Osteocyte (in vitro differentiated cells): ENCODE measurements around the gene TNN. TPM values are rescaled to one million over a fixed set of nuclear protein-coding genes. Genes with fewer than 3 reads are reported as not detected.

Experiments
- DNase-seq: peaks from one replicate; pipeline ENCODE4 v3.0.0; 2021; ENCODE audit warnings: mixed read lengths; ENCODE audit not compliant: unreplicated experiment; ENCODE audit errors: extremely low spot score
- H3K27ac Mint-ChIP-seq: one replicate; pipeline ENCODE4 v1.8.0; 2021; ENCODE audit warnings: mild to moderate bottlenecking, mixed read lengths; ENCODE audit not compliant: unreplicated experiment
- H3K27me3 Mint-ChIP-seq: one replicate; pipeline ENCODE4 v1.8.0; 2021; ENCODE audit warnings: mixed read lengths; ENCODE audit not compliant: unreplicated experiment
- H3K36me3 Mint-ChIP-seq: one replicate; pipeline ENCODE4 v1.8.0; 2021; ENCODE audit warnings: mixed read lengths; ENCODE audit not compliant: unreplicated experiment
- H3K4me1 Mint-ChIP-seq: one replicate; pipeline ENCODE4 v1.8.0; 2021; ENCODE audit warnings: mixed read lengths; ENCODE audit not compliant: unreplicated experiment
- H3K4me3 Mint-ChIP-seq: one replicate; pipeline ENCODE4 v1.8.0; 2021; ENCODE audit warnings: mild to moderate bottlenecking, moderate library complexity, mixed read lengths; ENCODE audit not compliant: unreplicated experiment
- H3K9me3 Mint-ChIP-seq: one replicate; pipeline ENCODE4 v1.8.0; 2021; ENCODE audit warnings: mixed read lengths; ENCODE audit not compliant: unreplicated experiment
- CTCF ChIP-seq: fragments of 200-600 bp; sonication (generic); IDR thresholded peaks from 2 replicates; pipeline ENCODE4 v1.5.0; 2021; ENCODE audit warnings: antibody characterized with exemption, mild to moderate bottlenecking, moderate library complexity
- total RNA-seq: library from RNA; stranded (reverse); gene quantifications from 2 replicates; pipeline ENCODE4 v1.2.1, GENCODE V29; 2021

TNN gene
- total RNA-seq, 1 donor from 2014 or later: not detected

- H3K9me3 Mint-ChIP-seq: no peaks in the 10 kb centered on the region
- no peak overlapping the region for H3K27ac Mint-ChIP-seq
- no peak for TF ChIP-seq CTCF
- no peaks in the 10 kb centered on the region for H3K36me3 Mint-ChIP-seq
- no peak overlapping the region for H3K4me3 Mint-ChIP-seq
- no peak for DNase-seq
- no peaks in the 10 kb centered on the region for H3K27me3 Mint-ChIP-seq
- H3K4me1 Mint-ChIP-seq: no peaks in the 10 kb centered on the region
These were observed 100.2 kb downstream of the TNN start for GRCh38 chr1:175167861-175168260.

- DNase-seq: no peak
- no peak overlapping the region for H3K4me3 Mint-ChIP-seq
- no peaks in the 10 kb centered on the region for H3K4me1 Mint-ChIP-seq
- no peak overlapping the region for H3K27ac Mint-ChIP-seq
- TF ChIP-seq CTCF: no peak
- no peaks in the 10 kb centered on the region for H3K36me3 Mint-ChIP-seq
- no peaks in the 10 kb centered on the region for H3K27me3 Mint-ChIP-seq
- H3K9me3 Mint-ChIP-seq: no peaks in the 10 kb centered on the region
These were observed 101.1 kb downstream of the TNN start for GRCh38 chr1:175168782-175169181.

- TF ChIP-seq CTCF: no peak
- Mint-ChIP-seq H3K27me3 (no peaks in the 10 kb centered on the region), H3K27ac (no peak overlapping the region), H3K9me3 (no peaks in the 10 kb centered on the region), H3K4me1 (no peaks in the 10 kb centered on the region), H3K4me3 (no peak overlapping the region), H3K36me3 (no peaks in the 10 kb centered on the region)
- DNase-seq: no peak
These were observed 101.8 kb downstream of the TNN start for GRCh38 chr1:175169286-175170018.

- H3K27me3 Mint-ChIP-seq: no peaks in the 10 kb centered on the region
- no peak overlapping the region for H3K27ac Mint-ChIP-seq
- DNase-seq: no peak
- no peak for TF ChIP-seq CTCF
- H3K9me3 Mint-ChIP-seq: no peaks in the 10 kb centered on the region
- no peak overlapping the region for H3K4me3 Mint-ChIP-seq
- H3K36me3 Mint-ChIP-seq: no peaks in the 10 kb centered on the region
- no peaks in the 10 kb centered on the region for H3K4me1 Mint-ChIP-seq
These were observed 103.6 kb downstream of the TNN start for GRCh38 chr1:175171036-175171913.

GRCh38 chr1:175172503-175172902, 104.9 kb downstream of the TNN start:
- Mint-ChIP-seq H3K27me3 (no peaks in the 10 kb centered on the region), H3K4me3 (no peak overlapping the region), H3K27ac (no peak overlapping the region), H3K9me3 (no peaks in the 10 kb centered on the region), H3K4me1 (no peaks in the 10 kb centered on the region), H3K36me3 (no peaks in the 10 kb centered on the region)
- no peak for TF ChIP-seq CTCF
- DNase-seq: no peak
